ENCODE data around the gene DNAH2. TPM values are rescaled to one million over a fixed set of nuclear protein-coding genes. Genes with fewer than 3 reads are reported as not detected.

Gene DNAH2
- total RNA-seq, 2 experiments from 2014 or later, result not detected

GRCh38 chr17:7687072-7687907 lies 30.3 kb upstream of the DNAH2 start, which contains the start of gene TP53:
Gene TP53 (minus strand): TSS chr17:7687490. CDS start chr17:7676594, 10,896 bp downstream.
- DNase-seq (ENCODE audit: low spot score), result peak; percentile 96
- intact Hi-C loops (cut with micrococcal nuclease; ENCODE audit: unreplicated experiment), result loop anchor here (1.0 to 5.0 kb wide), 7 partner anchors 60 to 690 kb away; partner anchors contain the start of genes KCTD11, KRABD2, POLR2A and SAT2
- Histone ChIP-seq H3K79me2 (ENCODE audit: insufficient read depth, low read depth, low read length) (peaks cover 64% of the 10 kb centered on the region), H3K4me1 (ENCODE audit: insufficient read depth, low read length, poor library complexity, severe bottlenecking) (peaks cover 27% of the 10 kb centered on the region), H3K9me3 (ENCODE audit: low read length) (no peaks in the 10 kb centered on the region), H3K36me3 (ENCODE audit: insufficient read depth, low read length) (peaks cover 49% of the 10 kb centered on the region), H4K20me1 (ENCODE audit: insufficient read depth, low read length) (peaks cover 24% of the 10 kb centered on the region), H3K4me2 (ENCODE audit: low read length) (peak within 1 kb of the TSS; percentile 98), H3K27ac (ENCODE audit: low read depth, low read length, poor library complexity, severe bottlenecking) (peak within 1 kb of the TSS; percentile 93), H2AFZ (ENCODE audit: low read length) (peak within 1 kb of the TSS; percentile 89; the same call in 1 of the 2 replicates), H3K9me2 (ENCODE audit: insufficient read depth, low read length) (no peaks in the 10 kb centered on the region), H3K4me3 (ENCODE audit: low read depth, low read length, poor library complexity, severe bottlenecking) (peak within 1 kb of the TSS; percentile 92)
- ChIA-PET CTCF (ENCODE audit: unreplicated experiment) (interaction anchor here (0.6 kb wide), 1 partner anchor 56 kb away, joined by 11 read pairs; no protein-coding TSS in a partner anchor), POLR2A (interaction anchor here (0.6 to 2.7 kb wide), 13 partner anchors 14 to 608 kb away, joined by 3 to 10 read pairs (median 3); partner anchors contain the start of genes FXR2, MPDU1, SAT2 and SLC25A35)
- BruUV-seq (replicated peaks), result TSS peak; percentile 77
- no peak for TF ChIP-seq CTCF (conservative IDR thresholded peaks at IDR 0.05; ENCODE audit: low read length)
- no peak for TF ChIP-seq EZH2phosphoT487 (IDR thresholded peaks at IDR 0.05; ENCODE audit: borderline replicate concordance, low read depth, low read length)

GRCh38 chr17:7687908-7688807 lies 29.4 kb upstream of the DNAH2 start, which contains the start of gene WRAP53:
Gene WRAP53 (plus strand): TSS chr17:7688477. CDS start chr17:7688649, 172 bp downstream.
- H3K9me3 ChIP-seq (ENCODE audit: low read length), result no peaks in the 10 kb centered on the region
- intact Hi-C loops (cut with micrococcal nuclease; ENCODE audit: unreplicated experiment), result loop anchor here (1.0 to 5.0 kb wide), 9 partner anchors 54 to 689 kb away; partner anchors contain the start of genes KCTD11, KRABD2, POLR2A and SAT2
- peak within 1 kb of the TSS; percentile 93 for H3K27ac ChIP-seq (ENCODE audit: low read depth, low read length, poor library complexity, severe bottlenecking)
- no peaks in the 10 kb centered on the region for H3K9me2 ChIP-seq (ENCODE audit: insufficient read depth, low read length)
- peak within 1 kb of the TSS; percentile 98 for H3K4me2 ChIP-seq (ENCODE audit: low read length)
- H3K36me3 ChIP-seq (ENCODE audit: insufficient read depth, low read length), result peaks cover 46% of the 10 kb centered on the region
- POLR2A ChIA-PET, result interaction anchor here (0.6 to 2.0 kb wide), 9 partner anchors 15 to 607 kb away, joined by 3 to 6 read pairs (median 3); partner anchors contain the start of genes FXR2, MPDU1, SAT2 and SLC25A35
- DNase-seq (ENCODE audit: low spot score), result peak; percentile 98
- peaks cover 27% of the 10 kb centered on the region for H3K4me1 ChIP-seq (ENCODE audit: insufficient read depth, low read length, poor library complexity, severe bottlenecking)
- no TSS peak for BruUV-seq (replicated peaks)
- peak within 1 kb of the TSS; percentile 89 for H2AFZ ChIP-seq (ENCODE audit: low read length)
- CTCF ChIA-PET (ENCODE audit: unreplicated experiment), result interaction anchor here (0.6 to 1.5 kb wide), 2 partner anchors 74 to 128 kb away, joined by 3 to 4 read pairs; partner anchors contain the start of gene FXR2
- H3K79me2 ChIP-seq (ENCODE audit: insufficient read depth, low read depth, low read length), result peaks cover 57% of the 10 kb centered on the region
- H3K4me3 ChIP-seq (ENCODE audit: low read depth, low read length, poor library complexity, severe bottlenecking), result peak within 1 kb of the TSS; percentile 92
- peak; percentile 100 for TF ChIP-seq CTCF (conservative IDR thresholded peaks at IDR 0.05; ENCODE audit: low read length)
- no peak for TF ChIP-seq EZH2phosphoT487 (IDR thresholded peaks at IDR 0.05; ENCODE audit: borderline replicate concordance, low read depth, low read length)
- H4K20me1 ChIP-seq (ENCODE audit: insufficient read depth, low read length), result peaks cover 24% of the 10 kb centered on the region
